Caki2 (cell line): ENCODE results near the gene KLK14. TPM values are rescaled to one million over a fixed set of nuclear protein-coding genes. Genes with fewer than 3 reads are reported as not detected.

Source experiments
- DNase-seq: peaks from one replicate; pipeline ENCODE4 v3.0.0-alpha.2; 2015; ENCODE audit warnings: low read depth
- in situ Hi-C: cut with HindIII; loops from 2 replicates; pipeline ENCODE4 v1.10.0; 2016; ENCODE audit warnings: low sequenced_read_pairs, low pct_unique_long_range_greater_than_20kb, mixed read lengths
- total RNA-seq: library from RNA; depleted of rRNA; stranded (reverse); fragments of >200 nt; shearing (Covaris generic); gene quantifications from 2 replicates; pipeline ENCODE4 v1.2.3, GENCODE V29; 2014; ENCODE audit warnings: low replicate concordance

KLK14 gene
- total RNA-seq, 1 experiment from 2014 or later: not detected

DNA sequence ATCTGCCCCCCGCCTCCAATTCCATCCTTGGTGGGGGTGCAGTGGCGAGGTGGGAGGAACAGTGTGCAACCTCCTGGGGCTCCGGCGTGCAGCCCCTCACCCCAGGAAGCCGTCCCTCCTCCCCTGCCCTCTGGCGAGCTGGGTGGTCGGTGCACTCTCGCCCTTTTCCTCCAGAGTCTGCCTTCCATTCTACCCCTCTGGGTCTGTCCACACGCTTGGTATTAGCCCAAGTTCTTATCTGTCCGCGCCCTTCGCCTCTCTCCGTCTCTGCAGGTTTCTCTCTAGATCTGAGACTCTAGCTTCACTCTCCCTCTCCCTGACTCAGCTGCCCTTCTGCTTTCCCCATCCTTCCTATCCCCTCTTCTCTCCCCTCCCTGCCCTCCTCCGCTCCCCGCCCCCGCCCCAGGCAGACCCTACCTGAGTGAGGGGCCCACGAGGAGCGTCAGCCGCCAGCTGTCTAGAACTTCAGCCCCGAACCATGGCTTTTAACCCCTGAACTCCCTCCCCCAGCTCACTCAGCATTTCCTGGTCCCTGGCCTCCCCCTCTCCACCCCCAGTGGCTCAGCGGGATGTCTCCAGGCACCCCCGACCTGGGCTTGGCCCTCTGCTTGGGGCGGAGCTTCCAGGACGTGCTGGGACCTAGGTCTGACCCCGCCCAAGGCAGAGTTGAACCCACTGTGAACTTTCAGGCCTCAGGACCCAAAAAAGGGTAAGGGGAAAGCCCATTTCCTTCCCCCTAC, 17.3 kb downstream of the KLK14 start:
- no peak for DNase-seq
- in situ Hi-C loops: no loop called here

- in situ Hi-C loops: no loop called here
- no peak for DNase-seq
Observed at GRCh38 chr19:51064534-51065220, 18.0 kb downstream of the KLK14 start, which contains the start of gene KLK13. Gene KLK13 (minus strand): TSS chr19:51065092. CDS start chr19:51065067, 25 bp downstream.

GRCh38 chr19:51063664-51064063, 19.0 kb downstream of the KLK14 start:
- DNase-seq: no peak
- in situ Hi-C loops: no loop called here

DNA sequence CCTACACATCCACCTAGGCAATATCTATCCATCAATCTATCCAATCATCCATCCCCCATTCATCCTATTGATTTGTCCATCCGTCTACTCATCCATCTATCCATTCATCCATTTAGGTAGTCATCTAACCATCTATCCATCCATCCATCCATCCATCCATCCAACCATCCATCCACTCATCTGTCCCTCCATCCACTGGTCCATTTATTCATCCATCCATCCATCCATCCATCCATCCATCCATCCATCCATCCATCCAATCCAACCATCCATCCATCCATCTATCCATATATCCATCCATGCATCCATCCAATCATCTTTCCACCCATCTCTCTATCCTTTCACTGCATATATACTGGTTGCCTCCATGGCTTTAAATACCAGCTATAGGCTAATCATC, 21.7 kb downstream of the KLK14 start:
- DNase-seq: no peak
- in situ Hi-C loops: no loop called here

GRCh38 chr19:51060336-51060735, 22.4 kb downstream of the KLK14 start:
- DNase-seq: no peak
- in situ Hi-C loops: no loop called here

GRCh38 chr19:51059715-51060114, 23.0 kb downstream of the KLK14 start:
- no peak for DNase-seq
- in situ Hi-C loops: no loop called here

DNA sequence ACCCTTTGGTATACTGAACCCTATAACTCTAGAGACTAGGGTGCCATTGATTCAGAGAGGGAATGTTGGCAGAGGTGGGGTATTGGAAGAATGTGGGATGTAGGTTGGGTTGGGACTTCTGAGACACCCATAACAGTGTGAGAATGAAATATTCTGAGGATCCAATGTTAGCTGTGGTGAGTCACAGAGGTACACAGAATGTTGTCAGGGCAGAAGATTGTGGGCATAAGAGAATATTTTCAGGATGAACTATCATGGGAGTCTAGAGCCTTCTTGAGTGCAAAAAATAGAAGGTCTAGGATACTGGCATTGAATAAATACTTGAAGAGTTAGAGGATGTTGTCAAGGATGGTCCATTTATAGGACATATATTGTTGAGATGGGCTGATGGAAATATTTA, 26.8 kb downstream of the KLK14 start:
- in situ Hi-C loops: no loop called here
- no peak for DNase-seq

DNA sequence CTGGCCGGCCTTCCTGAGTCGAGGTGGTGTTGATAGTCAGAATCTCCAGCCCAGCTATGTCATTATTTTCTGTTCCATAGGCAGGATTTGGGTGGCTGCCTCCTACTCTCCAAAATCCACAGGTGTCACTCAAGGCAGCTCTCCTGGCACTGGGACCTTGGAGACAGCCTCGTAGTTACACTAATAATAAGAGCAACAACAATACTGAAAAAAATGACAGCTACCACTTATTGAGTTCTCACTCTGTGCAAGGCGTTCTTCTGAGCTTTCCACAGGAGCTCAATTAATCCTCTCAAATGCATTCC, 35.7 kb downstream of the KLK14 start:
- in situ Hi-C loops: no loop called here
- no peak for DNase-seq

DNA sequence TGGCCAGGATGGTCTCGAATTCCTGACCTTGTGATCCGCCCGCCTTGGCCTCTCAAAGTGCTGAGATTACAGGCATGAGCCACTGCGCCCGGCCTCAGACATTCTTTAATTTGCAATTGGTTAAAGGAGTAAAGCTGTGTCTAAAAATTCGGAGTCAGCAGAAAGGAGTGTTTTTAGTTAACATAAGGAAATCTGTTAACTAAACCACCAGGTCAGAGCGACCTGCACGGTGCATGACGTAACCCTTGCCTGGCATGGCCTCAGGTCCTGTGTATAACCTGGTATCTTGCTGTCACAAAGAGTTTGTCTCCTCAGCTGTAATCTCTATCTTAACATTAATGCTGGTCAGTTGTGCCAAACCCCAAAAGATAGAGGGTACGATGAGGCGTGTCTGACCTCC, 38.4 kb downstream of the KLK14 start:
- DNase-seq: no peak
- in situ Hi-C loops: no loop called here

GRCh38 chr19:51043497-51043896, 39.2 kb downstream of the KLK14 start:
- in situ Hi-C loops: no loop called here
- DNase-seq: no peak

DNA sequence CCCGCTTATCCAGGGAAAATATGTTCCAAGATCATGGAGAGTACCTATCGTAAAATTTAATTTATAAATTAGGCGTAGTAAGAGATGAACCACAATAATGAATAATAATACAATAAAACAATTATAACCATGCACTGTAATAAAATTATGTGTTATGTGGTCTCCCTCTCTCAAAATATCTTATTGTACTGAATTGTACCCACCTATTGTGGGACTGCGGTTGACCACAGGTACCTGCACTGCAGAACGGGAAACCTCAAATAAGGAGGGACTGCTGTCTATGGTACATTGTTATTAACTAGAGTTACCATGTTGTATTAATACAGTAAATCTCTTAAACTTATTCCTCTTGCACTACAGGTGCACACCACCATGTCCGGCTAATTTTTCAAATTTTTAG, 42.5 kb downstream of the KLK14 start:
- in situ Hi-C loops: no loop called here
- DNase-seq: no peak

DNA sequence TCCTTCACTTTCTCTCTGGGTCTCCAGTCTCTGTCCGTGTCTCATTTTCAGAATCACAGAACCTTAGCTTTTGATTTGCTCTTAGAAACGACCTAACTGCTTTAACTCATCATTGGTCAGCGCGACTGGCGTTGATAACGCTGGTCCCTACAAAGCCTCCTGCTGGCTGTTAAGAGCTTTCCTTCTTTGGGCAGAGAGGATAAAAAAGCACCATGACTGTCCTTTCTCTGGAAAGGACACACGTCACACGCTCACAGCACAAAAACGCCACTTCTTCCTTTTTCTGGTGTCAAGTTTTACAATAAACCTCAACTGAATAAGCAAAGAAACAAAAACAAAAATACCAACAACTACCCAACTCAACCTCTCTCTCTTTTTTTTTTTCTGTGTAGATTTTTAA, 46.2 kb downstream of the KLK14 start:
- in situ Hi-C loops: no loop called here
- DNase-seq: no peak

- in situ Hi-C loops: no loop called here
- no peak for DNase-seq
Observed at GRCh38 chr19:51034704-51035103, 48.0 kb downstream of the KLK14 start, which contains the start of gene KLK12. Gene KLK12 (minus strand): TSS chr19:51035002. CDS start chr19:51034621, 381 bp downstream.

- in situ Hi-C loops: no loop called here
- DNase-seq: no peak
Observed at GRCh38 chr19:51031880-51032225, 50.8 kb downstream of the KLK14 start.

- DNase-seq: no peak
- in situ Hi-C loops: no loop called here
Observed at GRCh38 chr19:51031220-51031879, 51.3 kb downstream of the KLK14 start.

- in situ Hi-C loops: no loop called here
- no peak for DNase-seq
Observed at GRCh38 chr19:51030631-51031030, 52.1 kb downstream of the KLK14 start.

- in situ Hi-C loops: no loop called here
- peak; percentile 32 for DNase-seq
Observed at GRCh38 chr19:51029718-51030117, 53.0 kb downstream of the KLK14 start.
